HepG2 (cell line): ENCODE measurements around the gene NXPE3. TPM values are rescaled to one million over a fixed set of nuclear protein-coding genes. Genes with fewer than 3 reads are reported as not detected.

Experiments used
- BORCS8-MEF2B ChIP-seq: sonication (generic); formaldehyde crosslinking; IDR thresholded peaks from 2 replicates; pipeline ENCODE4 v1.8.0; 2022; ENCODE audit warnings: mild to moderate bottlenecking, missing genetic modification reagents
- CTCF ChIP-seq: sonication (generic); formaldehyde crosslinking; IDR thresholded peaks from 2 replicates; pipeline ENCODE4 v1.5.0; 2020; ENCODE audit warnings: mild to moderate bottlenecking, missing genetic modification reagents, moderate library complexity
- EEA1 ChIP-seq: sonication (generic); formaldehyde crosslinking; IDR thresholded peaks from 2 replicates; pipeline ENCODE4 v1.5.1; 2020; ENCODE audit warnings: mild to moderate bottlenecking, missing genetic modification reagents, borderline replicate concordance
- KAT2B ChIP-seq: fragments of 150-350 bp; IDR thresholded peaks from 2 replicates; pipeline ENCODE4 v1.6.1; 2014; ENCODE audit warnings: low read depth, low read length, borderline replicate concordance
- KDM6A ChIP-seq: IDR thresholded peaks from 2 replicates; pipeline ENCODE4 v1.6.1; 2016; ENCODE audit warnings: low read depth
- NR3C1 ChIP-seq: sonication (generic); formaldehyde crosslinking; IDR thresholded peaks from 2 replicates; pipeline ENCODE4 v1.4.0; 2020; ENCODE audit warnings: missing genetic modification reagents
- POLR2G ChIP-seq: fragments of 200-400 bp; formaldehyde crosslinking; IDR thresholded peaks from 2 replicates; pipeline ENCODE4 v1.6.1; 2018; ENCODE audit warnings: mild to moderate bottlenecking, low read depth, low read length, moderate library complexity
- PPARG ChIP-seq: conservative IDR thresholded peaks from 2 replicates; pipeline ENCODE4 v1.6.1; 2016; ENCODE audit warnings: missing biosample characterization, missing genetic modification reagents
- PRMT3 ChIP-seq: sonication (generic); formaldehyde crosslinking; IDR thresholded peaks from 2 replicates; pipeline ENCODE4 v1.8.1; 2022; ENCODE audit warnings: low read depth, mild to moderate bottlenecking, moderate library complexity, missing genetic modification reagents, borderline replicate concordance
- RFXAP ChIP-seq: sonication (generic); formaldehyde crosslinking; IDR thresholded peaks from 2 replicates; pipeline ENCODE4 v1.4.0; 2020; ENCODE audit warnings: missing genetic modification reagents, borderline replicate concordance
- SRSF9 ChIP-seq: fragments of 200-400 bp; formaldehyde crosslinking; IDR thresholded peaks from 2 replicates; pipeline ENCODE4 v1.6.1; 2018; ENCODE audit warnings: borderline replicate concordance, mild to moderate bottlenecking, low read depth, low read length; ENCODE audit not compliant: insufficient read depth, poor library complexity, severe bottlenecking
- STAG1 ChIP-seq: sonication (generic); formaldehyde crosslinking; IDR thresholded peaks from 2 replicates; pipeline ENCODE4 v1.4.0; 2020; ENCODE audit warnings: missing genetic modification reagents
- TFAP4 ChIP-seq: sonication (generic); IDR thresholded peaks from 2 replicates; pipeline ENCODE4 v1.6.1; 2016; ENCODE audit warnings: low read depth, borderline replicate concordance
- ZNF503 ChIP-seq: sonication (generic); formaldehyde crosslinking; IDR thresholded peaks from 2 replicates; pipeline ENCODE4 v1.4.0; 2020; ENCODE audit warnings: missing genetic modification reagents
- ZNF639 ChIP-seq: conservative IDR thresholded peaks from 2 replicates; pipeline ENCODE4 v1.6.1; 2018; ENCODE audit warnings: missing genetic modification reagents
- ZNF83 ChIP-seq: sonication (generic); formaldehyde crosslinking; IDR thresholded peaks from 2 replicates; pipeline ENCODE4 v1.4.0; 2020; ENCODE audit warnings: missing genetic modification reagents, mild to moderate bottlenecking, borderline replicate concordance
- polyA plus RNA-seq, 8 experiments: library from polyadenylated mRNA; depleted of rRNA in 3 of 8; stranded (reverse) in 7 of 8; unstranded in 1 of 8; fragments of >200 nt; fragmentation: Illumina TruSeq in 4 of 8; extraction: Trizol in 4 of 8; gene quantifications; 2 replicates each; pipeline versions ENCODE4 v1.2.1 to v1.2.3, GENCODE V29; 2011 to 2016; ENCODE audit warnings: low read depth in 4 of 8, missing spikeins in 1 of 8, mixed read lengths in 1 of 8; ENCODE audit not compliant: insufficient read depth in 1 of 8
- total RNA-seq, 5 experiments: library from RNA; depleted of rRNA; stranded (reverse); fragments of >200 nt; fragmentation: Illumina TruSeq; extraction: Trizol; gene quantifications; 2 replicates each; pipeline ENCODE4 v1.2.3, GENCODE V29; 2016; ENCODE audit warnings: low read depth in 1 of 5
- TF ChIP-seq, protein P1 (sequence below): fragments of 450-650 bp; IDR thresholded peaks from 2 replicates; pipeline ENCODE4 v1.6.1; 2016
- TF ChIP-seq, protein P2 (sequence below): IDR thresholded peaks from 2 replicates; pipeline ENCODE4 v1.6.1; 2018; ENCODE audit warnings: missing genetic modification reagents
- TF ChIP-seq, protein P3 (sequence below): sonication (generic); formaldehyde crosslinking; IDR thresholded peaks from 2 replicates; pipeline ENCODE4 v1.5.1; 2020; ENCODE audit warnings: missing genetic modification reagents, mild to moderate bottlenecking, borderline replicate concordance

NXPE3 gene
- total and polyA plus RNA-seq, 2 of the 13 experiments (the other 11 are each of a cell fraction or from before 2014, with no cell fraction given) = 3.5 to 4.7 TPM

- no peak for TF ChIP-seq ZNF639 (CRISPR knock-in tag)
- TF ChIP-seq BORCS8-MEF2B (CRISPR knock-in tag) = peak; percentile 92
- TF ChIP-seq EEA1 (CRISPR knock-in tag) = peak; percentile 68
- TF ChIP-seq, protein P1, sequence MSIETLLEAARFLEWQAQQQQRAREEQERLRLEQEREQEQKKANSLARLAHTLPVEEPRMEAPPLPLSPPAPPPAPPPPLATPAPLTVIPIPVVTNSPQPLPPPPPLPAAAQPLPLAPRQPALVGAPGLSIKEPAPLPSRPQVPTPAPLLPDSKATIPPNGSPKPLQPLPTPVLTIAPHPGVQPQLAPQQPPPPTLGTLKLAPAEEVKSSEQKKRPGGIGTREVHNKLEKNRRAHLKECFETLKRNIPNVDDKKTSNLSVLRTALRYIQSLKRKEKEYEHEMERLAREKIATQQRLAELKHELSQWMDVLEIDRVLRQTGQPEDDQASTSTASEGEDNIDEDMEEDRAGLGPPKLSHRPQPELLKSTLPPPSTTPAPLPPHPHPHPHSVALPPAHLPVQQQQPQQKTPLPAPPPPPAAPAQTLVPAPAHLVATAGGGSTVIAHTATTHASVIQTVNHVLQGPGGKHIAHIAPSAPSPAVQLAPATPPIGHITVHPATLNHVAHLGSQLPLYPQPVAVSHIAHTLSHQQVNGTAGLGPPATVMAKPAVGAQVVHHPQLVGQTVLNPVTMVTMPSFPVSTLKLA = no peak
- TF ChIP-seq CTCF (CRISPR knock-in tag) = peak; percentile 11; the same call in 1 of the 2 replicates
- TF ChIP-seq ZNF83 (CRISPR knock-in tag) = peak; percentile 17; the same call in 1 of the 2 replicates
- TF ChIP-seq RFXAP (CRISPR knock-in tag) = no peak
- TF ChIP-seq SRSF9 = no peak
- TF ChIP-seq, protein P2, sequence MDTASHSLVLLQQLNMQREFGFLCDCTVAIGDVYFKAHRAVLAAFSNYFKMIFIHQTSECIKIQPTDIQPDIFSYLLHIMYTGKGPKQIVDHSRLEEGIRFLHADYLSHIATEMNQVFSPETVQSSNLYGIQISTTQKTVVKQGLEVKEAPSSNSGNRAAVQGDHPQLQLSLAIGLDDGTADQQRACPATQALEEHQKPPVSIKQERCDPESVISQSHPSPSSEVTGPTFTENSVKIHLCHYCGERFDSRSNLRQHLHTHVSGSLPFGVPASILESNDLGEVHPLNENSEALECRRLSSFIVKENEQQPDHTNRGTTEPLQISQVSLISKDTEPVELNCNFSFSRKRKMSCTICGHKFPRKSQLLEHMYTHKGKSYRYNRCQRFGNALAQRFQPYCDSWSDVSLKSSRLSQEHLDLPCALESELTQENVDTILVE = no peak
- TF ChIP-seq NR3C1 (CRISPR knock-in tag) = no peak
- TF ChIP-seq, protein P3, sequence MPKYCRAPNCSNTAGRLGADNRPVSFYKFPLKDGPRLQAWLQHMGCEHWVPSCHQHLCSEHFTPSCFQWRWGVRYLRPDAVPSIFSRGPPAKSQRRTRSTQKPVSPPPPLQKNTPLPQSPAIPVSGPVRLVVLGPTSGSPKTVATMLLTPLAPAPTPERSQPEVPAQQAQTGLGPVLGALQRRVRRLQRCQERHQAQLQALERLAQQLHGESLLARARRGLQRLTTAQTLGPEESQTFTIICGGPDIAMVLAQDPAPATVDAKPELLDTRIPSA (CRISPR knock-in tag) = 0 out of 2 replicates have a peak, but pooled peaks have one; percentile 38
- no peak for TF ChIP-seq STAG1 (CRISPR knock-in tag)
- peak; percentile 70; the same call in 1 of the 2 replicates for TF ChIP-seq PRMT3 (CRISPR knock-in tag)
- TF ChIP-seq TFAP4 = no peak
- no peak for TF ChIP-seq KDM6A (CRISPR knock-in tag)
- peak; percentile 55 for TF ChIP-seq POLR2G
- no peak for TF ChIP-seq PPARG
- 0 out of 2 replicates have a peak, but pooled peaks have one; percentile 52 for TF ChIP-seq ZNF503 (CRISPR knock-in tag)
- no peak for TF ChIP-seq KAT2B
Observed at GRCh38 chr3:101779047-101779821, at the start of gene NXPE3 (continued).
